Activated CD4-positive, alpha-beta T cell treated with anti-CD3 and anti-CD28 coated beads, Interleukin-10, Interleukin-2, amounts not matched to agents 100 ng/mL and 50 ng/mL, durations not matched to agents 16 hours and 8 hours (primary cell): ENCODE results near the gene SESN1.
A peak's percentile ranks its signal among the peaks of the same experiment; 100 is the strongest.

Experiments used
- DNase-seq: peaks from one replicate; pipeline ENCODE4 v3.0.0-alpha.2; 2020

The SESN1 gene

DNA sequence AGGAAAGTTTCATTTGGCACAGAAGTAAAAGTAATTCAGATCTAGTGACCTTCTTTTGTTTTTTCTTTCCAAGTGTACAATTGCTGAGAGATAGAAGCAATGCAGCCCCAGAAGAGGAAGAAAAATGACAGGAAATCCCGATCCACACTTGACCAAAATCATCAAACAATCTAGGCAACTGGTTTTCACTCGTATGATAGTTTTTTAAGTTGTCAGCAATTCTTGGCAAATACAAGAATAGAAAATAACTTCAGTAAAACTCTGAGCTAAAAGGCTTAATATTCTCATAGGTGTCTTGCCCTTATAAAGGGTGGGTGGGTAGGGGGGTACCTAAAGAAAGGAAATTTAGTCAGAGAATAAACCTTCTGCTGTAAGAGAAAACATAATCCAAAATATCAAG, 36.0 kb downstream of the SESN1 start:
- no peak for DNase-seq

DNA sequence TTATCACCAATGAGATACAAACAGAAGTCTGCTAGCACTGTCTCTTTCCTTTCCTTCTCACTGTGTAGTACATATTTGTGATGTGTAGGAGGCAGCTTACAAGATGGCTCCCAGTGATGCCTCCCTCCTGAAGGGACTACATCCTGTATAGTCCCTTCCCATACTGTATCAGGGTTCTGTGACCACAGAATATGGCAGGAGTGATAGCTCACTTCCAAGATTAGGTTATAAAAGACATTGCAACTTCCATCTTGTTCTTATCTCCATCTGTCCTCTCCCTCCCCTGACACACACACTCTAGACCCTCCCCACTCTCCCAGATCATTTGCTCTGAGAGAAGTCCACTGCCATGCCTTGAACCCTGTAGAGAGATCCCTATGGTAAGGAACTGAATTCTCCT, 38.0 kb downstream of the SESN1 start:
- no peak for DNase-seq

DNA sequence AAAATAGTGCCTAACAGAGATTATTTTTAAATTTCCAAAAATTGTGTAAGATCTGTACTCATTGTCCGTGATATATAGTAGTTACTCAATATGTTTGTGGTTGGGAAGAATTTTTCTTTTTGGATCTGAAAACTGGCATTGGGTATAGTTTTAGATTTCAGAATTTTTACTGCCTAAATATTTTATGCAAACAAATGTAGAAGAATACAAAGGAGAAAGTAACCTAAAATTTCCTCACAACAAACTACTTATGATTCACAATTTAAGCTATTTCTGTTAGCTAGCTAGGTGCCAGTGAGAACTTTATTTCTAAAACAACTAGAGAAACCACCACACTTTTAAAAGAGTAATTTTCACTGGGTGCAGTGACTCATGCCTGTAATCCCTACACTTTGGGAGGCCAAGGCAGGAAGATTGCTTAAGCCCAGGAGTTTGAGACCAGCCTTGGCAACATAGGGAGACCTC, 38.8 kb downstream of the SESN1 start:
- no peak for DNase-seq

DNA sequence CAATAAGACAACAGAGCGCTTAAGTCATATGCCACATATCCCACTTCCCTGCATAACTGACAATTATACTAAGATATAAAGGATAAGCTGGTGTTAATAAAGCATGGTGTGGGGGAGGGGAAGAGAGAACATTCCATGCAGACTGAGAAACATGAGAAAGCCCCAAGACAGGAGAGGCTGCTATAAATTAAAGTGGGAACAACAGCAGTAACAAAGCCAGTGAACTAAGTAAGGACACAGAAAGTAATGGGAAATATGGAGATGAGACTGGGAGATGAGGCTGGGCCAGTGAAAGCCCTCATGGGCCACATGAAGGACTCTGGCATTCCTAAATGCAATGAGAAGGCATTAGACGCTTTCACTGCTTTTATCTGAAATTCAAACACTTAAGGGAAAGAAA, 41.3 kb downstream of the SESN1 start:
- no peak for DNase-seq

DNA sequence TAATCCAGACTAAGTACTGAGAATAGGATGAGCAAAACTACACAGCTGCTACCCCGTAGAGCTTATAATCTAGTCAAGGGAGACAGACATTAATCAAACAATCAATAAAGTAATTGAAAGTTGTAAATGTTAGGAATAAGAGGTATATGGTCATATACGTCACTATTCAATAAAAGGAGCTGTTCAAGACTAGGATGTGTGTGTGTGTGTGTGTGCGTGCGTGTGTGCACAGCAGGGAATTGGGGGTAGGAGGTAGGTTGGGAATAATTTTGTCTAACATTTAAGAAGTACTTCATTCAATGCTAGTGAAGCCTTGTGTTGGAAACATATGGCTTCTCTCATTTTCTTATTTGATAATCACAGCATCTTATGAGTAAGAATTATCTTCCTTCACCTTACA, 41.8 kb downstream of the SESN1 start:
- no peak for DNase-seq

DNA sequence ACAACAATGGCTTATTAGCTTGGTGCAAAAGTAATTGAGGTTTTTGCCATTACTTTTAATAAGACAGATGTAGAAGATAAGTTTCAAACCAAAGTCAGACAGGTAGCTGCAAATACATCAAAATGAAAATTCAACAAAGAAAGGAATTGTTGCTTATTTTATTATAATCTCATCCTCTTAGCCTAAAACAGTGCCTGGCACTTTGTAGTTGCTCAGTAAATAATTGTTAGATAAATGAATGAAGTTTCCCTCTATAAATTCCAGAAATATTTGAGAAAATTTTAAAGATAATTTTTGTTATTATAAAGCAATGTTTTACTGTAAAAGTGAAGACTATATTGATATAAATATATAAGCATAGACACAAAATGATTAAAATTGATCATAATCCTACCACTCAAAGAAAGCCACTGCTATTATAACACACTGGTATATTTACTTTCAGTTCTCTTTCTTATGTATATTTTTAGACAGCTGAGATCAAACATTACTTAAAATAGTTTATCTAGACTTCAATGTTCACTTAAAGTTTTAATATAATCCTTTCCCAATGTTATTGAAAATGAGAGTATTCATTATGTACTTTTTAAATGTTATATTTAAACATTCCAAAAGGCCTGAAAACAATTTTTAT, 42.5 kb downstream of the SESN1 start:
- no peak for DNase-seq

DNA sequence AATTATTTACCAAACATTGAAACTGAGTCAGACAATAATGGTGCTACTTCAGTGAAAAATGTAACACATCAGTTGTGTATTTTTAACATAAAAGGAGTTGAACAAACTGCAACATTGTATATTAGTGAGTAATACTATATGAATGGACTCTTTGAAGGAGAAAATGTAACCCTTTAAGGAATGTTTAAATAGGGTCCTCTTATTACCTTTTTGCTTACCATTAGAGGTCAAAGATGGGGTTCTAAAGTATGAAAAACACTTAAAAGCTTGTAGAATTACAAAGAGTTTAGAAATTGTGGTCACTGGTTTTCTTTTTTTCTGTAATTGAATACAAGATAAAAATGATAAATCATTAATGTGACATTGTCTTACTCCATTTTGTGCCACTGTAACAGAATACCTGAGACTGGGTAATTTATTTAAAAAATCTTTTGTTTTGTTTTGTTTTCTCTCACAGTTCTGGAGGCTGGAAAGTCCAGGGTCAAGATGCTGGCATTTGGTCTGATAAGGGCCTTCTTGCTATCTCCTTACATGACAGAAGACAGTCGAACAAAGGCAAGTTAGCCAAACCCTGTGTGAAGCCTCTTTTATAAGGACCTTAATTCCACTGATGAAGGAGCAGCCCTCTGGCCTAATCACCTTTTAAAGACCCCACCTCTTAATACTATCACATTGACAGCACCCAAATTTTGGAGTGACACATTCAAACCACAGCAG, 43.2 kb downstream of the SESN1 start:
- no peak for DNase-seq

DNA sequence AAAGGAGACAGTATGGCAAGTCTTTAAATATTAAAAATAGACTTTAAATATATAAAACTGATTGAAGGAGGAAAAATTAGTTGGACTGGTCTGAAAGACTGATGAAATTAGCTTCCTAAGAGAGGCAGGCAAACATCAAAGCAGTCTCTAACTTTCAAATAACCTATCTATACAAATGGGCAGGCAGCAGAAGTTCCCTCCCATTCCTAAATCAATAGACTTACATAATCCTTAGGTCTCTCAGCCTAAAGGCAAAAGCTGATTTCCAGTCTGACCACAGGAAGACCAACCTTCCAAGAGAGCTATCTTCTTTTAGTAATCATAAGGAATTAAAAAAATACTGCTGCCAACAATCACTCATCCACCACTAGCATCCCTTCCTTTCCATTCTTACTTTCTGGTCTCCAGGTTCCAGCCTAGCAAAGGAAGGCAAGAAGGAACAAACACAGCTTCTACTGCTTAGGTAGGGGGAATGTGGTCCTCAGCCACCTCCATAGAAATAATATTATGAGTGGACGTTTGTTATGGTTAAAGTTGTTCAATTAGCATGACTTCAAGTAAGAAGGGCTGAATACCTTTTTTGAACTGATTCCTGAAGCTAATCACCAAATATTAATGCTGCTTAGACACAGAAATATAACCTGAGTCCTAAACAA, 44.1 kb downstream of the SESN1 start:
- DNase-seq: no peak

DNA sequence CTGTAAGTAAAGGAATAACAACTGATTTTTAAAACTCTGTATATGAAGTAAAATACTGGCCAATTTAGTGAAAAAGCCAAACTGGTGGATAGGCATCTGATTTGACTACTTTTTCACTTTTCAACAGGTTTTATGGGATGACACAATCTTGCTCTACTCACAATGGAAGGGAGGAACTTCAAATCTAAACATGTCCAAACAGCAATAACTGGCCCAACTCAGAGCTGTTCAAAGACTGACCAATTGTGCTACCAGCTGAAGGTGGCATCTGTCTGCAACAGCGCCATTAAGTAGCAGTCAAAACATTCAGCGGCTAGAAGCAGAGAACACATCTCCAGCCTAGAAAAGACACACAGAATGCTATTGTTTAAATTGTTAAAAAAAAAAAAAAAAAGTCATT, 44.6 kb downstream of the SESN1 start:
- DNase-seq: no peak

DNA sequence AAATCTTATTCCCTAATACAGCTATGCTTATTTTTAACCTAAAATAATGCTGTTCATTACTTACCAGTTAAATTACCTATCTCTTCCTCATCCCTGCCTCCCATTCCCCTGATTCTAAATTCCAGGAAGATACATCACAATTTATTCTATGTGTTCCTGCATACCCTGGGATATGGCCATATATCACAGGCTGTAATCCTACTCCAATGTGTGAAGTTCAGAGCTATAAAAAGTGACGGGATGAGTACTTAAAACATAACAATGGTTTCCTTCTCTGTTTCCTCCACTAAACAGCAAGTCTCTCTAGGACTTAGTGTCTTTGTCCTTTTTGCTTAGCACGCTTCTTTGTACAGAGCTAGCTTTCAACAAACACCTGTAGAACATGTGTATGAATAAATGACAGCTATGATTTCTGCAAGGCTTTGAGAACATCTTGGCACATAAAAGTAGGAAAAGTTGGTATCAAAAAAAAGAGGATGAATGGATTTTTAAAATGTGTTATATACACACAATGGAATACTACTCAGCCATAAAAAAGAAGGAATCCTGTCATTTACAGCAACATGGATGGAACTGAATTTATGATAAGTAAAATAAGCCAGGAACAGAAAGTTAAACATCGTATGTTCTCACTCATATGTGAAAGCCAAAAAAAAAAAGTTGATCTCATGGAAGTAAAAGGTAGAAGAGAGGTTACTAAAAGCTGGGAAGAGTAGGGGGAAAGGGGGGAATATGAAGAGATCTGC, 45.8 kb downstream of the SESN1 start:
- DNase-seq: no peak

DNA sequence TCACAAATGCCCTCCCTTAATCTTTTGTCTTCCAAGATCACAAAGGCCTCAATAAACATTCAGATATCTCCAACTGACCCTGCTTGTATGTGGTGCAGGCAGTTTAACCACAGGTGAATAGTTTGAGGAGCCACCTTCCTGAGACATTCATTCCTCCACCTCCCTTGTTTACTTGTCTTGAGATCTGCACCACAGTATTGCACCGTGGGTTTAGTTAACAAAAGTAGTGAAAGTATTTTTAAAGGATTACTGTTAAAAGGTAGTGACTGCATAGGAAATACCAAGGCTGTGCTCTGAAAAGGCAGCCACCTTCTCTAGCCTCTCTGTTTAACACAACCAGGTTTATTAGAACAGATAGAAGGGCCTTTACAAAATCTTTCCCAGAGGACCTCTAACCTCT, 46.5 kb downstream of the SESN1 start:
- DNase-seq: peak; percentile 10

DNA sequence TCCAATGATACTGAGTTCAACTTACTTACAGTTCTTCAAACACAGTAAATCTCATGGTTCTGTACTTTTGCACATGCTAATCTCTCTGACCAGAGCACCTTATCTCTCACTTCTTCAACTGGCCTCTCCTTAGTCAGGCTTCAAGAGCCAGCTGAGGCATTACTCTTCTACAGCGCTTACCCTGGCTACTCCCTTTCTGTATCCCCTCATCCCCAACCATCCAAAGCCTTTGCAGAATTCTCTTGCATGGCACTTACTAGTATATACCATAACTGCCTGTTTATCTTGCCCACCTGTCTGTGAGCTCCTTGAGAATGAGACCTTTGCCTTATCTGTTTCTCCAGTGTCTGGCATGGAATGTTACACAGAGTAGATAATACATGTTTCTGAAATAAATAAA, 49.2 kb downstream of the SESN1 start:
- DNase-seq: no peak

DNA sequence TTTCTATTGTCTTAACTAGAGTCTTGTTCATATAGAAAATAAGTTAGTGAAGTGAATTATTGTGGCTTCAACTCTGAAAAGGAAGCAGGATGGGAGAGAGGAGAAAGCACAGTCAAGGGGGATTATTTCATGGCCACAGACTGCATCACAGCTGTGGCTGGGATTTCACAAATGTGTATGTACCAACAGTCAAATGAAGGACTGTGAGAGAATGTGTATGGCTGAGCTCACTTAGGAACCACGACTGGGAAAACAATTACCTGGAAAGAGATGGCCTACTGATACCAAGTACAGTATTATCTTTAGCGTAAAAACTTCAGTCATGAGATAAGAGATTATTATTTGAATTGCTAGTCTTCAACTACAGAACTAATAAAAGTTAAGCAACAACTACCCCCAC, 54.9 kb downstream of the SESN1 start:
- no peak for DNase-seq

DNA sequence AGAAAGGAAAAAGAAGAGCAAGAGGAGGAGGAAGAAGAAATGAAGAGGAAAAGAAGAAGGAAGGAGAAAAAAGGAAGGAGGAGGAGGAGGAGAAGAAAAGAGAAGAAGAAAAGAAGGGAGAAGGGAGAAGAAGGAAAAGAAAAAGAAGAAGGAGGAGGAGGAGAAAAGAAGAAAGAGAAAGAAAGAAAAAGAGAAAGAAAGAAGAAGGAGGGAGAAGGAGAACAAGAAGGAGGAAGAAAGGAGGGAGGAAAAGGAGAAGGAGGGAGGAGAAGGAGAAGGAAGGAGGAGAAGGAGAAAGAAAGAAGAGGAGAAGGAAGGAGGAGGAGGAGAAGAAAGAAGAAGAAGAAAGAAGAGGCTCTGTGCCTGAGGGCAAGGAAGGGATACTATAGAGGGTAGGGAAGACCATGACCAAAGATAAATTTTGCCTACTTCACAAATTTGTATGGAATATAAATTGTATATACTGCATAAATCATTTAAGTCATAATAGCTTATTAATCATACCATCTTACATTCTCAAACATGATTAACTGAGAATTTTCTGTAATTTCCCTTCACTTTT, 55.7 kb downstream of the SESN1 start:
- no peak for DNase-seq

DNA sequence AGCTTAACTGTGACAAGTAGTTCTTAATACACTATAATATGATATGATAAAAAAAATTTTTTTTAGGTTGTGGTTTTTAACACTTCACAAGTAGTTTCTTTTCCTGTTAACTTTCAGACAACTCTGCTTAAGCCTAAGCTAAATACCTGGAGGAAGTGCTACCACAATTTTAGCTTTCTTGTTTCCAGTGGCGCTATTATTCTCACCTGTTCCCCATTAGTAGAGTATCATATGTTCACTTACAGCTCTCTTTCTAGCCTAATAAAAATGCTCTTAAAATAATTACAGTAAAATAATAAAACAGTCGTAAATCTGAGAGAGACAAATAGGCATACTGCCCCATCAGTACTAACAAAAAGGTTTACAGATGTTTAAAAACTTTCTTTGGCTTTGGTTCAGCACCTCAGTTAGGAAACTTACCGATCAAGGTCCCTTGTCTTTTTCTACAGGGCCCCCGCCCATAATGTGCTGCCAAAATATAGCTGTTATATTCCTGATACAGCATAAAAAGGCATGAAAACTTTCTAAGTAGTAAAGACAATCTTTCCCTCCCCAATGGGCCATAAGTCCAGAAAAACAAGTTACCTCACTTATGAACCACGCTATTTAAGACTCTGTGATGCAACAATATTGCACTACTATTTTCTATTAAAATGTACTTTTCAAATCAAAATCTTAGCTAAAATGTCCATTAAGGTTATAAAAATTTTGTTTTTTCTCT, 57.9 kb downstream of the SESN1 start:
- no peak for DNase-seq

DNA sequence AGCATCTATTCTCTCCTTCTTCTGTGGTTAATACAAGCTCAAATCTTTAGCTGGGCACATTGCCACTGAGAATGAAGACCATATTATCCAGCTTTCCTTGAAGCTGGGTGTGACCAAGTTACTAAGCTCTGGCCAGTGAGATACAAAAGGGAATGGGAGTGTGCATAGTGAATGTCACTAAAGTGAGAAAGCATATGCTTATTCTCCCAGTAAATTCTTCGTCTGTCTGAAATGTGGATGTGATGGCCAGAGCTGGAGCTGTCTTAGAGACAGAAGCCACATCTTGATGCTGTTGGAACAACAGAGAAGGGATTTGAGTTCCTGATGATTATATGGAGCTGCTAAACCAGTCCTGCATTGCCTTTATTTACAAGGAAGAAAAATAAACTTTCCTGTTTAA, 60.1 kb downstream of the SESN1 start:
- DNase-seq: no peak

DNA sequence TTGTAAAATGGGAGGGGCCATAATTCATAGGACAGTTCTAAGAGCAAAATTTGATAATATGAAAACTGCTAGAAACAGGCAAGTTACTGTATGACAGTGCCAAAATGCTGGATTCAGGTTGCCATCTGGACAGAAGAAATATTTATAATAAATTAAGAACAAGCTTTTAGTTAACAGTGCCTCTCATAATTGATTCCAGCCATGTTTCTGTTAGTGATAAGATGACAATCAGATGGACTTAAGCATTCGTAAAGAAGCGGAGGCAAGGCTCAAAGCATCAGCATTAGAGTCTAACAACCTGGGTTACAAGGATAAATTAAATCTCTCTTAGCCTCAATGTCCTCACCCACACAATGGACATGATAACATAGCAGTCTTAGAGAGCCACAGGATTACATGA, 61.0 kb downstream of the SESN1 start:
- DNase-seq: no peak

DNA sequence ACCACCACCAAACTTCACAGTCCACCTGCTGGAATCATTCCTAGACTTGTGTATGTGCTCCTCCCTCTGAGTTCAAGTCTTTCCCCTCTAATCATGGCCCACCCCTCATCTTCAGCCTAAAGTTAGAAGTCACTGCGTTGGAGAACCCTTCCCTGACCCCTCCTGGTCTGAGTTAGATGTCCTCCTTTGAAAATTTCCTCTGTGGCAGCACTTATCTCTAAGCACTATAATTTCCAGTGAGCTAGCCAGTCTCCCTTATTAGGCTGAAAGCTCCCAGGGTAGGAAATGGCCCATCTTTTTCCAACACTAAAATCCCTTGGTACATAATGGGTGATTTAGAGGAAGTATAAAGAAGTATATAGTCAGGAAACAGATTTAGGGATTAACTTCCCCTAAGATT, 63.2 kb downstream of the SESN1 start:
- no peak for DNase-seq

DNA sequence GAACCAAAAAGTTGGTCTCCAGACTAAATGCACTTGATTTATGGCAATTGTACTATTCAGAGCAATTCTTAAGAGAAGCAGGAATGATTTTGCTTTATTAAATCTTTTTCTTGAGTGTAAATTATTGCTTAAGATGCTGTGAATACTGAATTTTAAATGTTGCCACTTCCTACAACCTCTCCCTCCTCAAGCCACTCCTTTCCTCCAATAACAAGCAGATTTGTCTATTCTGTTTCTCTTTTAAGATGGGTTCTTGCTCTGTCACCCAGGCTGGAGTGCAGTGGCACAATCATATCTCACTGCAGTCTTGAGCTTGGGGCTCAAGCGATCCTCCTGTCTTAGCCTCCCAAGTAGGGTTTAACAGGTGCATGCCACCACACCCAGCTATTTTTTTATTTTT, 65.3 kb downstream of the SESN1 start:
- DNase-seq: no peak

DNA sequence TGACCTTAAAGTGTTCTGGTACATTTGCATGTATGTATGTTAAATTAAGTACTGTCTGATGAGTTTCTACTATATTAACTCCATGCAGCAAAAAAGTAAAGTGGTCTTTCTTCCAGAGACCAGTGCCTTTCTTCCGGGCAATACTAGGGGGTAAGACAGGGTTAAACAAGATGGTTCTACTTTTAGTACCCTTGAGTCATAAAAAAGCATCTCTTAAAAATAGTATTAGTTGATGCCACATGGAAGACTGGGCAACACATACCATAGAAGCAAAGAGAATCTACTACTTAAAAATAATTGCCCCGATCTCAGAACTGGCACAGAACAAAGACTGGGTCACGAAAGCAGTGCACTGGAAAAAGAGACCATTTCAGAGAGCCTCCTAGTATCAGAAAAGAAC, 66.2 kb downstream of the SESN1 start:
- no peak for DNase-seq

DNA sequence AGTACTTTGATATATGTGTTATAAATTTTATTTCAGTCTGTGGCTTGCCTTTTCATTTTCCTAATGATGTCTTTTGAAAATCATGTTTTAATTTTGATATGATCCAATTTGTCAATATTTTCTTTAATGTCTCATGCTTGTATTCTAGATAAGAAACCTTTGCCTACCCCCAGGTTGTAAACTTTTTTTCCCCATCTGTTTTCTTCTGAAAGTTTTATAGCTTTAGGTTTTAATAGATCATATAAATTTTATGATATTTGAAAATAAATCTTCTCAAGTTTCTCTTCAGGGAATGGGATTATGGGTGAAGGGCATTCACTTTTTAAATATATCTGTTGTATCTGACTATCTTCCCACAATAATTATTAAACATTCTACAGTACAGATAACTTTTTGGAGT, 66.7 kb downstream of the SESN1 start:
- DNase-seq: no peak

DNA sequence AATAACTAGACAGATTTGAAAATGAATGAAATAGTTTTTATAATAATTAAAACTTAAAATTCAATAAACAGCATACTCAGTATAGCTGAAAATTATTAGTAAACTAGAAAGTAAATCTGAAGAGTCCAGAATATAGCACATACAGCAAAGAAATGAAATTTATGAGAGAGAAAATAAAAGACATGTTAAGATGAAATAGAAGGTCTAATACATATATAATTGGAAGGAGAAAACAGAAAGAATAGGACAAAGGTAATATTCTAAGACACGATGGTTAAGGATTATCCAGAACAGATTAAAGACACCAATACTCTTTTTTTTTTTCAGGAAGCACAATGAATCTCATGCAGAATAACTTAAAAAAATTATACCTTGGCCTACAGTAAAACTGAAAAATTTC, 69.0 kb downstream of the SESN1 start:
- DNase-seq: no peak

DNA sequence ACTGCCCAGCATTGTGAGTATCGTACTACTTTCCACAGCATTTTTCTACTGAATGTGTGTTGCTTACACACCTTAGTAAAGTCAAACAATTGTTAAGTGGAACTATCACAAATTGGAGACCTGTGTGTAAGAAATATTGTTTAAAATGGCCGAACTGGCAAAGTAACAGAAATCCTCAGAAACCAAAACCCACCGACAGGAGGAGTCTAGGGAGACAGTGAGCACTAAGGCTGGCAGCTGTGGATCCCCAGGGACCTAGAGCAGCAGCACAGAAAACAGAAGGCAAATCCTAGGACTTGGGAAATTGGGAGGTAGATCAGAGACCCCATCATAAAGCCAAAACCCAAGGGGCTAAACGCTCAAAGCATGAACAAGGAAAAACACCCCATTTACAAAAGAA, 69.9 kb downstream of the SESN1 start:
- no peak for DNase-seq
